NCI-H2081 (cell line): ENCODE measurements around the gene FGGY.
"Not testable (repeated sequence)": the region's sequence is repeated elsewhere in the genome, so short reads cannot be mapped to it uniquely, and the experiment has no call there.

Experiments
- DNase-seq, 2 experiments: peaks; one replicate each; lab custom pipeline; 2025; lab: John Stamatoyannopoulos, UW

The FGGY gene

GRCh38 chr1:59444520-59444919 is 147.6 kb downstream of the FGGY start:
- DNase-seq = no peak

- DNase-seq = no peak
These were observed 148.1 kb downstream of the FGGY start for GRCh38 chr1:59445040-59445439.

GRCh38 chr1:59446257-59446901 is 149.5 kb downstream of the FGGY start:
- DNase-seq = no peak

- DNase-seq = no peak
These were observed 155.1 kb downstream of the FGGY start for GRCh38 chr1:59452026-59452425.

- no peak for DNase-seq
These were observed 155.7 kb downstream of the FGGY start for GRCh38 chr1:59452559-59452958.

- no peak for DNase-seq
These were observed 156.5 kb downstream of the FGGY start for GRCh38 chr1:59453297-59453968.

GRCh38 chr1:59455206-59455605 is 158.3 kb downstream of the FGGY start:
- no peak for DNase-seq

GRCh38 chr1:59457786-59458185 is 160.9 kb downstream of the FGGY start:
- DNase-seq = no peak

- DNase-seq = no peak
These were observed 162.0 kb downstream of the FGGY start for GRCh38 chr1:59458884-59459283.

GRCh38 chr1:59462942-59463341 is 166.0 kb downstream of the FGGY start:
- DNase-seq = not testable (repeated sequence)

GRCh38 chr1:59465478-59465877 is 168.6 kb downstream of the FGGY start:
- not testable (repeated sequence) for DNase-seq

GRCh38 chr1:59468828-59469428 is 172.0 kb downstream of the FGGY start:
- DNase-seq = no peak

- DNase-seq = not testable (repeated sequence)
These were observed 175.2 kb downstream of the FGGY start for GRCh38 chr1:59471991-59472570.

GRCh38 chr1:59473831-59474230 is 176.9 kb downstream of the FGGY start:
- DNase-seq = no peak

- DNase-seq = no peak
These were observed 177.6 kb downstream of the FGGY start for GRCh38 chr1:59474496-59474895.

- no peak for DNase-seq
These were observed 178.8 kb downstream of the FGGY start for GRCh38 chr1:59475737-59476136.

- no peak for DNase-seq
These were observed 180.4 kb downstream of the FGGY start for GRCh38 chr1:59477286-59477685.

- no peak for DNase-seq
These were observed 181.0 kb downstream of the FGGY start for GRCh38 chr1:59477867-59478266.

GRCh38 chr1:59478822-59479221 is 181.9 kb downstream of the FGGY start:
- DNase-seq = no peak

GRCh38 chr1:59480188-59480888 is 183.4 kb downstream of the FGGY start:
- no peak for DNase-seq

- DNase-seq = no peak
These were observed 185.1 kb downstream of the FGGY start for GRCh38 chr1:59481881-59482505.

- DNase-seq = no peak
These were observed 186.1 kb downstream of the FGGY start for GRCh38 chr1:59482986-59483385.
